Tongue (tissue), 2 donors: Measurements from ENCODE around the gene ZNF346. TPM values are rescaled to one million over a fixed set of nuclear protein-coding genes. Genes with fewer than 3 reads are reported as not detected.
"Not testable (repeated sequence)": the region's sequence is repeated elsewhere in the genome, so short reads cannot be mapped to it uniquely, and the experiment has no call there.

ENCODE experiments used
- DNase-seq: peaks from one replicate; pipeline ENCODE4 v3.0.0-alpha.2; 2015
- total RNA-seq: library from RNA; depleted of rRNA; stranded (reverse); fragments of >200 nt; gene quantifications from one replicate; pipeline ENCODE4 v1.2.3, GENCODE V29; 2014

ZNF346 gene, protein sequence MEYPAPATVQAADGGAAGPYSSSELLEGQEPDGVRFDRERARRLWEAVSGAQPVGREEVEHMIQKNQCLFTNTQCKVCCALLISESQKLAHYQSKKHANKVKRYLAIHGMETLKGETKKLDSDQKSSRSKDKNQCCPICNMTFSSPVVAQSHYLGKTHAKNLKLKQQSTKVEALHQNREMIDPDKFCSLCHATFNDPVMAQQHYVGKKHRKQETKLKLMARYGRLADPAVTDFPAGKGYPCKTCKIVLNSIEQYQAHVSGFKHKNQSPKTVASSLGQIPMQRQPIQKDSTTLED
- total RNA-seq = 21.0 TPM

DNA sequence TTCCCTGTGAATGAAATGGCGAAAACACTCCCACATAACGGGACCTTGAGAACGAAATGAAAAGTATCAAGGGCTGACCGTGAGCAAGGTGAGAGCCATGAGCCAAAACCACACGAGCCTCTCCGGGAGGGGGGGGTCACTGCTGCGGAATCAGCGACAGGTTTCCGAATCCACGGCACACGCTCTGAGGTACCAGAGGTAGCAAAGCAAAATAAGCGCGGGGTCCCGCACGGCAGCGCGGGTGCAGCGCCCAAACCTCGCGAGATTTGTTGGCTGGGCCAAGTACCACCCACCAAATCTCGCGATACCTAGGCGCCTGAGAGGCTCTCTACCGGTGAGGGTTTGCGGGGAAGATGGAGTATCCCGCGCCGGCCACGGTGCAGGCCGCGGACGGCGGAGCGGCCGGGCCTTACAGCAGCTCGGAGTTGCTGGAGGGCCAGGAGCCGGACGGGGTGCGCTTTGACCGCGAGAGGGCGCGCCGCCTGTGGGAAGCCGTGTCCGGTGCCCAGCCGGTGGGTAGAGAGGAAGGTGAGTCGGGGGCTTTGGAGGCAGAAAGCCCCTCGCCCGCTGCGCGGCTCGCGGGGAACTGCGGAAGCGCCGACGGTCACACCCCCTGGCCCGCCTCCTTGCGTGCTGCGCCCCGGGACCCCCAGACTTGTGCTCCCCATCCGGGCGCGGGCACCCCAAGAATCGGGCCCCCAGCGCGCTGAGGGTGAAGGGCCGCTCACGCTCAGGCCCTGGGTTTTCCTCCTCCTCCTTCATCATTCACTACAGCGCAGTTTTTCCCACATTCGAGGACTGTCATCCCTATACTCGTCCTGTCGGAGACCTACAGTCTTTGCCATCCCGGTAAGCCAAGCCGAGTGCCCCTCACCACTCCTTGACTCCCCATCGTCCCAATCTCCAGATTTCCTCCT is at the start of gene ZNF346:
Gene ZNF346 (plus strand): TSS at position 311 of the 917 bp plus-strand sequence. CDS start 43 bp downstream, at position 354.
- DNase-seq = peak; percentile 97

DNA sequence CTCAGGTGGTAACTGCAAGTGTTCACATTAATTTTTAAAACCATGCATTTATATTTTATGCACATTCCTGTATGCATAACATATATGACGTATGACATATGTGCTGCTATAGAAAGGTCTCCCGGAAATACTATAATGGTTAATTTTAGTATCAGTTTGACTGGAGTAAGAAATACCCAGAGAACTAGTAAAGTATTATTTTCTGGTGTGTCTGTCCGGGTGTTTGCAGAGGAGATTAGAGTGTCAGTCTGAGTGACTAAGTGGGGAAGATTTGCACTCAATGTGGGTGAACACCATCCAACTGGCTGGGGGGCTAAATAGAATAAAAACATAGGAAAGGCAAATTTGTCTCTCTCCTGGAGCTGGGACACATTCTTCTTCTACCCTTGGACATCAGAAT is 42.8 kb upstream of the ZNF346 start:
- no peak for DNase-seq

DNA sequence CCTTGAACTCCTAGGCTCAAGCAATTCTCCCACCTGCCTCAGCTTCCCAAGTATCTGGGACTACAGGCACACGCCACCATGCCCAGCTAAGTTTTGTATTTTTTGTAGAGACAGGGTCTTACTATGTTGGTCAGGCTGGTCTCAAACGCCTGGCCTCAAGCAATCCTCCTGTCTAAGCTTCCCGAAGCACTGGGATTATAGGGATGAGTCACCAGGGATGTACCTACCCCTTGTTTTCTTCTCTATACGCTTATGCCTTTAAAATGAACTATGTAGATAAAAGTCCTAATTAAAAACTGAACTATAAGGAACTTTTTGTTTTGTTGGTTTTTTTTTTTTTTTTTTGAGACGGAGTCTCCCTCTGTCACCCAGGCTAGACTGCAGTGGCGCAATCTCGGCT is 41.7 kb upstream of the ZNF346 start:
- DNase-seq = no peak

DNA sequence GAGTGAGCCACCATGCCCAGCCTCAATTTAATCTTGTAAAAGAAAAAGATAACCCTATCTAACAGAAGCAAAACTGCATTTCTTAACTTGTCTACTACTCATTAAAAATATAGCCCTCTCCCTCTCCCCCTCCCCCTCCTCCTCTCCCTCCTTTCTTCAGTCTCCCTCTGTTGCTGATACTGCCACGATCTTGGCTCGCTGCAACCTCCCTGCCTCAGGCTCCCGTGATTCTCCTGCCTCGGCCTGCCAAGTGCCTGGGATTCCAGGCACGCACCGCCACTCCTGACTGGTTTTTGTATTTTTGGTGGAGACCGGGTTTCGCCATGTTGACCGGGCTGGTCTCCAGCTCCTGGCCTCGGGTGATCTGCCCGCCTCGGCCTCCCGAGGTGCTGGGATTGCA is 39.4 kb upstream of the ZNF346 start:
- DNase-seq = not testable (repeated sequence)

DNA sequence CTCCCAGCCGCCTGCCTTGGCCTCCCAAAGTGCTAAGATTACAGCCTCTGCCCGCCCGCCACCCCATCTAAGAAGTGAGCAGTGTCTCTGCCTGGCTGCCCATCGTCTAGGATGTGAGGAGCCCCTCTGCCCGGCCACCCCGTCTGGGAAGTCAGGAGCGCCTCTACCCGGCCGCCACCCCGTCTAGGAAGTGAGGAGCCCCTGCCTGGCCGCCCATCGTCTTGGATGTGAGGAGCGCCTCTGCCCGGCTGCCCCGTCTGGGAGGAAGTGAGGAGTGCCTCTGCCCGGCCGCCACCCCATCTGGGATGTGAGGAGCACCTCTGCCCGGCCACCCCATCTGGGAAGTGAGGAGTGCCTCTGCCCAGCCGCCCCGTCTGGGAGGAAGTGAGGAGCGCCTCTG is 38.9 kb upstream of the ZNF346 start:
- DNase-seq = not testable (repeated sequence)

DNA sequence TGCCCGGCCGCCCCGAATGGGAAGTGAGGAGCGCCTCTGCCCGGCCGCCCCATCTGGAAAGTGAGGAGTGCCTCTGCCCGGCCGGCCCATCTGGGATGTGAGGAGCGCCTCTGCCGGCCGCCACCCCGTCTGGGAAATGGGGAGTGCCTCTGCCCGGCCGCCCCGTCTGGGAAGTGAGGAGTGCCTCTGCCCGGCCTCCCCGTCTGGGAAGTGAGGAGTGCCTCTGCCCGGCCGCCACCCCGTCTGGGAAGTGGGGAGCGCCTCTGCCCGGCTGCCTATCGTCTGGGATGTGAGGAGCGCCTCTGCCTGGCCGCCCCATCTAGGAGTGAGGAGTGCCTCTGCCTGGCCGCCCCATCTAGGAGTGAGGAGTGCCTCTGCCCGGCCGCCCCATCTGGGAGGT is 38.3 kb upstream of the ZNF346 start:
- not testable (repeated sequence) for DNase-seq

DNA sequence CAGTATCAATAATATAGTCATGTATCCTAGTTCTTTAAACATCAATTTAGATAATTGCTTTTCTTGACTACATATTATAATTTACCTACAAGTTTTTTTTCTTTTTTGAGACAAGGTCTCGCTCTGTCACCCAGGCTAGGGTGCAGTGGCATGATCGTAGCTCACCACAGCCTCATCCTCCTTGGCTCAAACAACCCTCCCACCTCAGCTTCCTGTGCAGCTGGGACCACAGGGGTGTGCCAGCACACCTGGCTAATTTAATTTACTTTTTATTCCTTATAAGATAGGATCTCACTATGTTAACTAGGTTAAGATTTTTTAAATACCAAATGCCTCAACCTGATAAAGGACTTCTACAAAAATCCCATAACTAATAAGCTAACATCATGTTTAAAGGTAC is 37.0 kb upstream of the ZNF346 start:
- no peak for DNase-seq

DNA sequence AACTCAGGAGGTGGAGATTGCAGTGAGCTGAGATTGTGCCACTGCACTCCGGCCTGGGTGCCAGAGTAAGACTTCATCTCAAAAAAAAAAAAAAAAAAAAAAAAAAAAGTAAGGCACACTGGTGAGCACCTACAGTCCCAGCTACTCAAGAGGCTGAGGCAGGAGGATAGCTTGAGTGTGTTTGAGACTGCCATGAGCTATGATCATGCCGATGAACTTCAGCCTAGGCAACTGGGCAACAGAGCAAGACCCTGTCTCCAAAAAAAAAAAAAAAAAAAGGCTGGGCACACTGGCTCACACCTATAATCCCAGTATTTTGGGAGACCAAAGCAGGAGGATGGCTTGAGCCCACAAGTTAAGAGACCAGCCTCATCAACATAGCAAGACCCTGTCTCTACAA is 36.2 kb upstream of the ZNF346 start:
- no peak for DNase-seq

DNA sequence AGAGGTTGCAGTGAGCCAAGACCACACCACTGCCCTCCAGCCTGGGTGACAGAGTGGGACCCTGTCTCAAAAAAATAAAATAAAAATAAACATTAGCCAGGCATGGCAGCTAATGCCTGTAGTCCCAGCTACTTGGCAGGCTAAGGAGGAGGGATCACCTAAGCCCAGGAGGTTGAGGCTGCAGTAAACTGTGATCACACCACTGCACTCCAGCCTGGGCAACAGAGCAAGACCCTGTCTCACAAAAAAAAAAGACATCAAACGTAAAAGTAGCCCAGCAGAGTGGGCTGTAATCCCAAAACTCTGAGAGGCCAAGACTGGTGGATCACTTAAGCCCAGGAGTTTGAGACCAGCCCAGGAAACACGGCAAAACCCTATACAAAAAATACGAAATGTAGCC is 34.9 kb upstream of the ZNF346 start:
- DNase-seq = no peak

DNA sequence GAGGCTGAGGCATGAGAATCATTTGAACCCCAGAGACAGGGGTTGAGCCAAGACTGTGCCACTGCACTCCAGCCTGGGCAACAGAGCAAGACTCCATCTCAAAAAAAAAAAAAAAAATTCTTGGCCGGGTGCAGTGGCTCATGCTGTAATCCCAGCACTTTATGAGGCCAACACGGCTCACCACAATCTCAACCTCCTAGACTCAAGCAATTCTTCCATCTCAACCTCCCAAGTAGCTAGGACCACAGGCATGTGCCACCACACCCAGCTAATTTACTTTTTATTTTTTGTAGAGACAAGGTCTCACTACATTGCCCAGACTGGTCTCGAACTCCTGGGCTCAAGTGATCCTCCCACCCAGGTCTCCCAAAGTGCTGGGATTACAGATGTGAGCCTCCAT is 29.4 kb upstream of the ZNF346 start:
- DNase-seq = not testable (repeated sequence)

DNA sequence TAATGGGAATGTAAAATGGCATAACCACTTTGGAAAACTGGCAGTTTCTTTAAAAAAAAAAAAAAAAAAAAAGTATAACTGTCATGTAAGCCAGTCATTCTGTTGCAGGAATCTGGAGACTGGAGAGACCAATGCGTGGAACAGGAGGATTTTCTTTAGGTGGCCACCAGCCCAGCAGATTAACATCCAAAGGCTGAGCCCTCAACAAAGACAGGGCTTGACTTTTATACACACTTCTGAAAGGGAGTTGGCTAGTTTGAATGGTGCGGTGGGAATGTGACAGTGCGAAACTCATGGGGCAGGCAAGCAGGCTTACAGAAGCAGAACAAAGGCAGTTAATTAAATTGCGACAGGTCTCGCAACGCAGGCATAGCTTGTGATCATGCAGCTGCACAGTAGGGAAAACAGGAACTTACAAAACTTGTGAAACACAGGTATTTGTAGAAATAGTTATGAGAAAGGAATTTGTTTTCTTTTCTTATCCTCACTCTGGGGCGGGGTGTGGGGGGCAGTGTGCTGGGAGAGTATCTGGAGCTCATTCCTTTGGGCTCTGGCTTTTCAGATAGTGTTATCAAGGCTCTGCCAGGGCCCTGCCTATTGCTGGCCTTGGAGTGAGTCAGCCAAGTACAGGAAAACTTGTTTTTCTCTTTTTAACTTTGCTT is 27.9 kb upstream of the ZNF346 start:
- DNase-seq = no peak

DNA sequence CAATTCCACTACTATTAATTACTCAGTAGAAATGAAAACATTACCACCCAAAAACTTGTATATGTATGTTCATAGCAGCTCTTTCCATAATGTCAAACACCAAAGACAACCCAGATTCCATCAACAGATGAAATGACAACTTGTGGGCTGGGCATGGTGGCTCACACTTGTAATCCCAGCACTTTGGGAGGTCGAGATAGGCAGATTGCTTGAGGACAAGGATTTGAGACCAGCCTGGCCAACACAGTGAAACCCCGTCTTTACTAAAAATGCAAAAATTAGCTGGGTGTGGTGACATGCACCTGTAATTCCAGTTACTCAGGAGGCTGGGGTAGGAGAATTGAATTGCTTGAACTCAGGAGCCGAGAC is 27.4 kb upstream of the ZNF346 start:
- DNase-seq = no peak

DNA sequence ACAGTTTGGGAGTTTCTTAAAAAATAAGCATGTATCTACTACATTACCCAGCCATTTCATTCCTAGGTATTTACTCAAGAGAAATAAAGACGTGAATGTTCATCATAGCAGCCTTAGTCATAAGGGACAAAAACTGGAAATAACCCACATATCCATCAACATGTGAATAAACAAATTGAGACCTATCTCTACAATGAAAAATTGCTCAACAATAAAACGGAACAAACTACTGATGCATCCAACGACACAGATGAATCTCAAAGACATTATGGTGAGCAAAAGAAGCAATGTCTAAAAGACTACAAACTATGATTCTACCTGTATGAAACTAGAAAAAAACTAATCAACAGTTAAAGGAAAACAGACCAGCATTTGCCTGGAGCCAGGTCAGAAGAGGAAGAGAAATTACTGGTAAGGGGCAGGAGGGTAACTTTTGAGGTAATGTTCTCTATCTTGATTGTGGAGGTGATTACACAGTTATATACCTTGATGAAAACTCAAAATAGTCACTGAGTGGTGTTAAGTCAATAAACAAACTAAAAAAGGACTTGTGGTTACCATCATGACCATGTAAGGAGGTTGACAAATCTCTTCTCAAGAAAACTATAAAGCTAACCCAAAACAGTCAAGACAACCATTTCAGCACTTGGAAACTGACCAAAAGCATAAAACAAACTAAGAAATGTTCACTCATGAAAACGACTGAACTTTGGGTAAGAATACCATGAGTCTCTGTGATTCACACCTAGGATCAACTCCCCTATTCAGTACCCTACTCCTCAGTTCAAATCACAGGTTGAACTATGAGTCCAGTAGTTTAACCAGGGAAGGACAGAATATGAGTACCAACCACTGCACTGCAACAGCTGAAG is 26.4 kb upstream of the ZNF346 start:
- DNase-seq = no peak

DNA sequence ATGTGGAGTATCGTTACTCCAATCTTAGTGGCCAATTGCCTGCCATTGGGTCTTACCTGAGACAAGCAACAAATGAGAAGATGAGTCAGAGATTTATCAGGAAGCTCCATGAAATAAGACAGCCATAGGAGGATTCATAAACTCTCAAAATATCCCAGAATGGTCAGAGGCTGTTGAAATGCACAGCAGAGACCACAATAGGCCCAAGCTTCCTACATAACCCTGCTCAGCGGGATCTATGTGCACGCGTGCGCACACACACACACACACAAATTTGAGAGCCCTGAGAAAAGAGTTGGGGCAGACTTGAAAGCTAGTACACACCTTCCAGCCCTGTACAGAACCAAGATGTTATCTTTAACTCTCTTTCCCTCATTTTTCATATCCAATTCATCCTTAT is 25.7 kb upstream of the ZNF346 start:
- no peak for DNase-seq

DNA sequence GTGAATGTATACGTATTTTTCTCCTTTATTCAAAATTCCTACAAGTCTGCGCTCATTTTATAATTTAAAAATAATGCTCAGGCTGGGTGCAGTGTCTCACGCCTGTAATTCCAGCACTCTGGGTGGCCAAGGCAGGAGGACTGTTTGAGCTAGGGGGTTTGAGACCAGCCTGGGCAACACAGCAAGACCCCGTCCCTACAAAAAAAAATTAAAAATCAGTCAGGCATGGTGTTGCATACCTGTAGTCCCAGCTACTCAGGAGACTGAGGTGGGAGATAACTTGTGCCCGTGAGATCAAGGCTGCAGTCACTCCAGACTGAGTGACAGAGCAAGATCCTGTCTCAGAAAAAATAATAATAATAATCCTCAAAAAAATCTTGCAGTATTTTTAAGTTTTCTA is 23.7 kb upstream of the ZNF346 start:
- no peak for DNase-seq

DNA sequence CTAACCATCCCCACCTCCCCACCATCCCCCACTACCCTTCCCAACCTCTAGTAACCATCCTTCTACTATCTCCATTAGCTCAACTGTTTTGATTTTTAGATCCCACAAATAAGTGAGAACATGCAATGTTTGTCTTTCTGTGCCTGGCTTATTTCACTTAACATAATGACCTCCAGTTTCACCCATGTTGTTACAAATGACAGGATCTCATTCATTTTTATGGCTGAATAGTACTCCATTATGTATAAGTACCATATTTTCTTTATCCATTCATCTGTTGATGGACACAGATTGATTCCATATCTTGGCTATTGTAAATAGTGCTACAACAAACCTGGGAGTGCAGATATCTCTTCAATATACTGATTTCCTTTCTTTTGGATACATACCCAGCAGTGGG is 23.0 kb upstream of the ZNF346 start:
- not testable (repeated sequence) for DNase-seq

DNA sequence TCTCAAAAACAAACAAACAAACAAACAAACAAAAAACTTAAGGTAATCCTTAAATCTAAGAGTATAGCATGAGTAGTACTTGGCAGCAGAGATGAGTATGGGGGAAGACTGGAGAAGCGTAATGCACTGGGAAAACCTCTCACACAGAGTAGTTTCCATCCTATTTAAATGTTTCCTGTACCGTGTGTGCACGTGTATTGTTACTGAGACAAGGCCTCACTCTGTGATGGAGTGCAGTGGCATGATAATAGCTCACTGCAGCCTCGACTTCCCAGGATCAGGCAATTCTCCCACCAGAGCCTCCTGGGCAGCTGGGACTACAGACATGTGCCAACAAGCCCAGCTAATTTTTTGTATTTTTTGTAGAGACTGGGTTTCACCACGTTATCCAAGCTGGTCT is 18.8 kb upstream of the ZNF346 start:
- DNase-seq = no peak

DNA sequence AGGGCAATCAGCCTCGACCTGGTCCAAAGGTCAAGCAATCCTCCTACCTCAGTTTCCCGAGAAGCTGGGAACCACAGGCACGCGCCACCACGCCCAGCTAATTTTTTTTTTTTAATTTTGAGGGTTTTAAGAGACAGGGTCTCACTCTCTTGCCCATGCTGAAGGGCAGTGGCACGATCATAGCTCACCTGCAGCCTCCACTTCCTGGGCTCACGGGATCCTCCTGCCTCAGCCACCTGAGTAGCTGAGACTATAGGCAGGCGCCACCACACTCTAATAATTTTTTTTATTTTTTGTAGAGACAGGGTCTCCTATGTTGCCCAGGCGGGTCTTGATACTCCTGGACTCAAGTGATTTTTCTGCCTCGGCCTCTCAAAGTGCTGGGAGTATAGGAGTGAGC is 17.5 kb upstream of the ZNF346 start:
- no peak for DNase-seq

DNA sequence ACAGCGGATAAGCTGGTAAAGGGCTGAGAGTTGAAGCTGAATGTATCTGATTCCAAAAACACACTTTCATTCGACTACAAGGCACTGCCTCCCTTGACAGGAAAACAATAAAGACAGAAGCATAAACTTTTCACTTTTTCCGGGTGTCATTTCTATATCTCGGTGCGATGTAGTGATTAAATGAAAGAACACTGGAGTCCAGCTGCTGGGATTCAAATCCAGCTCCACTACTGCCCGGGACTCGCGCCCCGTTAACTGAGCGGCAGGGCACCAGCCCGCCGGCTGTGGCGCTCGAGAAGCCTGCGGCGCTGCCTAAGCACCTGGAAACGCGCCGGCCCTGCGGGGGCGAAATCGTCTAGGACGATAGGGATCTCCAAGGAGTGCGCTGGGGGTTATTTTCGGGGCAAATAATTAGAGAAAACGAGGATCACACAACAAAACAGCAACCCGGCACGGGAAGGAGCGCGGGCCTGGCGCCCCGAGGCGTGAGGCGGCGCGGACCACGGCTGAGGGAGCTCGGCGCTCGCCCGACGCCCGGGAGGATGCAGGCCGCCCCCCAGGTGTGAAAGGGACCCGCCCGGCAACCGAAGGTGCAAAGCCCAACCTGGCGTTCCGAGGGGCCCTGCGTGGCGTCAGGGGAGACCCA is 16.8 kb upstream of the ZNF346 start:
- peak; percentile 82 for DNase-seq

DNA sequence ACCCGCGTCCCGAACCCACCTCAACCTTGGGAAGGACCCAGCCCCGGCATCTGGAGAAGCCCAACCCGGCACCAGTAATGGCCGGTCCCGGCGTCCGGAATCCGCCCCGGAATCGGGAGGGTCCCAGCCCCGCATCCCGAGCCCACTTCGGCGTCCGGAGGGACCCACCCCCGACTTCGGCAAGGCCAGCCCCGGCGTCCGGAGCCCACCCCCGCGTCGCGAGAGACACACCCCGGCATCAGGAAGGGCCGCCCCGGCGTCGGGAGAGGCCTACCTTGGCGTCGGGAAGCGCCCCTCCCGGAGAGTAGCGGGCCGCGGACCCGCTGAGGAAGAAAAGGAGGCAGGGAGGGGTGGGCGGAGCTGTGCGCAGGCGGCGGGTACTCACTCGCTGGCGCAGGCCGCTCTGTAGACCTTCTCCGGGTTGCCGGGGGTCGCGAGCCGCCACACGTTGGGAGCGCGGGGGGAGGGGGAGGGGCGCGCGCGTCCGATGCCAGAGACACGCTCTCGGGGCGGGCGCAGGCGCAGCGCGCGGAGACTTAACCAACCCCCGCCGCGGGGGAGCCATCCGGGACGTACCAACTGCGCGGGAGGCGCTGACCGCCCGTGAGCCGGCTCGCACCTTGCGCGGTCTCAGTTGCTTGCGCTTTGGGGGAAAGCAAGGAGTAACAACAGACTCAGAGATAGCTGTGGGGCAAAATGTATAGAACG is 16.1 kb upstream of the ZNF346 start, which contains the start of gene UIMC1:
Gene UIMC1 (minus strand): TSS at position 515 of the 708 bp plus-strand sequence. CDS start 24,164 bp downstream, outside the sequence.
- DNase-seq = peak; percentile 96

DNA sequence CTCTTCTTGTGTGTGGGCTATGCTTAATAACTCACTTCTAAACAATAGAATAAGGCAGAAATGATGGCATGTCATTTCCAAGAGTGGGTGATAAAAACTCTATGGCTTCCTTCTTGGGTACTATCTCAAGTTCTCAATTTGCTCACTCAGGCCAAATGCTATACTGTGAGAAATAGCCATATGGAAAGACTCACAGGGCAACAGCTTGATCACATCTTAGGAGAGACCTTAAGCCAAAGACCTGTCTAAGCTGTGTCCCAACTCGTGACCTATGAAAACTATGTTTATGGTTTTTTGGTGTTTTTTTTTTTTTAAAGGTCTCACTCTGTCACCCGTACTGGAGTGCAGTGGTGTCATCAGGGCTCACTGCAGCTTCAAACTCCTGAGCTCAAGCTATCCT is 13.8 kb upstream of the ZNF346 start:
- DNase-seq = no peak
